SIG-M5 (cell line): Measurements from ENCODE around the gene TPM1.

Experiments
- DNase-seq: peaks from one replicate; lab custom pipeline; 2025; lab: John Stamatoyannopoulos, UW

The TPM1 gene

GRCh38 chr15:63075015-63075983, 32.8 kb downstream of the TPM1 start:
- DNase-seq, result no peak

GRCh38 chr15:63075984-63076713, 33.6 kb downstream of the TPM1 start:
- DNase-seq, result no peak

GRCh38 chr15:63076714-63077046, 34.1 kb downstream of the TPM1 start:
- no peak for DNase-seq

GRCh38 chr15:63077952-63078351, 35.4 kb downstream of the TPM1 start:
- no peak for DNase-seq

- no peak for DNase-seq
These were observed 37.5 kb downstream of the TPM1 start for GRCh38 chr15:63079947-63080626.

GRCh38 chr15:63080634-63081250, 38.2 kb downstream of the TPM1 start:
- DNase-seq, result no peak

- no peak for DNase-seq
These were observed 39.8 kb downstream of the TPM1 start for GRCh38 chr15:63082366-63082765.

GRCh38 chr15:63083044-63083443, 40.5 kb downstream of the TPM1 start:
- DNase-seq, result no peak

GRCh38 chr15:63083541-63083940, 41.0 kb downstream of the TPM1 start:
- no peak for DNase-seq

GRCh38 chr15:63084806-63085205, 42.3 kb downstream of the TPM1 start:
- DNase-seq, result no peak

GRCh38 chr15:63085289-63085688, 42.7 kb downstream of the TPM1 start:
- no peak for DNase-seq

GRCh38 chr15:63086271-63086670, 43.7 kb downstream of the TPM1 start:
- DNase-seq, result no peak

- DNase-seq, result no peak
These were observed 44.4 kb downstream of the TPM1 start for GRCh38 chr15:63086947-63087346.

GRCh38 chr15:63088533-63089245, 46.1 kb downstream of the TPM1 start:
- DNase-seq, result no peak

- no peak for DNase-seq
These were observed 46.9 kb downstream of the TPM1 start for GRCh38 chr15:63089260-63090043.

GRCh38 chr15:63090472-63090871, 47.9 kb downstream of the TPM1 start:
- DNase-seq, result no peak

- no peak for DNase-seq
These were observed 48.3 kb downstream of the TPM1 start for GRCh38 chr15:63090887-63091286.

GRCh38 chr15:63091679-63092446, 49.3 kb downstream of the TPM1 start:
- DNase-seq, result no peak

- no peak for DNase-seq
These were observed 51.1 kb downstream of the TPM1 start for GRCh38 chr15:63093486-63094205.
